H1 (cell line): ENCODE measurements around the gene TRAPPC6A. TPM values are rescaled to one million over a fixed set of nuclear protein-coding genes. Genes with fewer than 3 reads are reported as not detected.

ENCODE experiments used
- CTCF ChIA-PET: fragments of 300-600 bp; sonication (Branson Sonifier 250); formaldehyde crosslinking; loops from one replicate; lab custom pipeline; 2021; ENCODE audit not compliant: partially characterized antibody; lab: Charles Lee
- POLR2A ChIA-PET: fragments of 300-600 bp; sonication (Branson Sonifier 250); formaldehyde crosslinking; loops from one replicate; lab custom pipeline; 2021; ENCODE audit warnings: inconsistent platforms; ENCODE audit not compliant: partially characterized antibody; lab: Charles Lee
- DNase-seq, 2 experiments: peaks; one replicate each; pipeline versions ENCODE4 v3.0.0 to v3.0.0-alpha.2; 2010 to 2022; ENCODE audit warnings: low spot score in 2 of 2, low read depth in 1 of 2, mixed read lengths in 1 of 2
- FAIRE-seq: peaks from 2 replicates; lab custom pipeline; 2011; peaks lifted over from hg19 to GRCh38; lab: Jason Lieb, UNC
- H2AFZ ChIP-seq: 2 replicates; pipeline ENCODE4 v1.8.1; 2012; ENCODE audit warnings: low read length, inconsistent platforms
- H2AK5ac ChIP-seq: 2 replicates; pipeline ENCODE4 v1.6.1; 2013; ENCODE audit warnings: low read depth, low read length
- H2BK120ac ChIP-seq: replicated peaks from 2 replicates; pipeline ENCODE3; 2013; ENCODE audit warnings: low read depth, low read length, inconsistent platforms
- H2BK12ac ChIP-seq: 2 replicates; pipeline ENCODE4 v1.6.1; 2013; ENCODE audit warnings: low read depth, low read length
- H2BK15ac ChIP-seq: 2 replicates; pipeline ENCODE4 v1.6.1; 2013; ENCODE audit warnings: low read length
- H2BK20ac ChIP-seq: 2 replicates; pipeline ENCODE4 v1.6.1; 2013; ENCODE audit warnings: low read length
- H2BK5ac ChIP-seq: 2 replicates; pipeline ENCODE4 v1.6.1; 2013; ENCODE audit warnings: low read depth, low read length
- H3K14ac ChIP-seq: 2 replicates; pipeline ENCODE4 v1.6.1; 2013; ENCODE audit warnings: inconsistent platforms; ENCODE audit not compliant: insufficient read length
- H3K18ac ChIP-seq: 2 replicates; pipeline ENCODE4 v1.6.1; 2013; ENCODE audit warnings: low read length; ENCODE audit errors: extremely low read depth
- H3K23ac ChIP-seq: 2 replicates; pipeline ENCODE4 v1.6.1; 2013; ENCODE audit warnings: inconsistent platforms; ENCODE audit not compliant: insufficient read length
- H3K23me2 ChIP-seq: 2 replicates; pipeline ENCODE4 v1.6.1; 2013; ENCODE audit warnings: low read depth, low read length
- H3K27ac ChIP-seq: 2 replicates; pipeline ENCODE4 v1.6.1; 2011; ENCODE audit warnings: low read depth, low read length, inconsistent platforms
- H3K27me3 ChIP-seq, 4 experiments: replicated peaks in 1 of 4; 1 replicate in 1 of 4; 2 replicates in 3 of 4; pipeline versions ENCODE4 v1.6.1 to v1.8.1; 2011 to 2013; ENCODE audit warnings: low read length in 3 of 4, mild to moderate bottlenecking in 3 of 4, inconsistent platforms in 2 of 4, mixed read lengths in 2 of 4, moderate library complexity in 1 of 4; ENCODE audit not compliant: control insufficient read depth in 3 of 4, insufficient read depth in 3 of 4; ENCODE audit errors: extremely low read depth in 1 of 4
- H3K36me3 ChIP-seq, 4 experiments: 2 replicates each; pipeline versions ENCODE4 v1.6.1 to v1.8.1; 2011 to 2013; ENCODE audit warnings: mild to moderate bottlenecking in 4 of 4, low read length in 3 of 4, moderate library complexity in 2 of 4, control low read depth in 1 of 4, inconsistent platforms in 1 of 4; ENCODE audit not compliant: insufficient read depth in 4 of 4, control insufficient read depth in 2 of 4
- H3K4ac ChIP-seq: replicated peaks from 2 replicates; pipeline ENCODE3; 2013; ENCODE audit warnings: low read length, low read depth, mixed read lengths, inconsistent platforms; ENCODE audit not compliant: insufficient read length
- H3K4me1 ChIP-seq, 4 experiments: replicated peaks in 1 of 4; 1 replicate in 1 of 4; 2 replicates in 3 of 4; pipeline versions ENCODE4 v1.6.1 to v1.8.1; 2011 to 2013; ENCODE audit warnings: low read length in 3 of 4, inconsistent platforms in 2 of 4, mixed read lengths in 1 of 4; ENCODE audit not compliant: insufficient read depth in 4 of 4, control insufficient read depth in 3 of 4
- H3K4me2 ChIP-seq, 2 experiments: 2 replicates each; pipeline versions ENCODE4 v1.6.1 to v1.8.1; 2011 to 2013; ENCODE audit warnings: low read depth in 2 of 2, low read length in 2 of 2, control low read depth in 1 of 2, inconsistent platforms in 1 of 2, mild to moderate bottlenecking in 1 of 2; ENCODE audit not compliant: insufficient read depth in 1 of 2
- H3K4me3 ChIP-seq, 4 experiments: fragments of 200-600, 300-600 bp in 1 of 4; sonication (generic), shearing (Covaris generic), sonication (Bioruptor Twin) in 1 of 4; 2 replicates each; pipeline versions ENCODE4 v1.5.1 to v1.8.1; 2011 to 2016; ENCODE audit warnings: low read length in 4 of 4, low read depth in 3 of 4, control low read depth in 2 of 4, inconsistent platforms in 2 of 4, mild to moderate bottlenecking in 2 of 4, mixed read lengths in 1 of 4, moderate library complexity in 1 of 4; ENCODE audit not compliant: insufficient read depth in 2 of 4; ENCODE audit errors: extremely low read depth in 1 of 4
- H3K56ac ChIP-seq: replicated peaks from 2 replicates; pipeline ENCODE3; 2013; ENCODE audit warnings: low read depth, mild to moderate bottlenecking, mixed read lengths, low read length, inconsistent platforms; ENCODE audit not compliant: insufficient read length
- H3K79me1 ChIP-seq: 2 replicates; pipeline ENCODE4 v1.6.1; 2013; ENCODE audit warnings: low read depth, low read length, control low read depth
- H3K79me2 ChIP-seq, 2 experiments: 2 replicates each; pipeline versions ENCODE4 v1.6.1 to v1.8.1; 2012 to 2013; ENCODE audit warnings: low read length in 2 of 2, mild to moderate bottlenecking in 2 of 2, inconsistent platforms in 1 of 2; ENCODE audit not compliant: insufficient read depth in 2 of 2, control insufficient read depth in 1 of 2
- H3K9ac ChIP-seq, 4 experiments: replicated peaks in 1 of 4; 1 replicate in 1 of 4; 2 replicates in 3 of 4; pipeline versions ENCODE4 v1.6.1 to v1.8.1; 2011 to 2013; ENCODE audit warnings: low read depth in 3 of 4, low read length in 3 of 4, control low read depth in 2 of 4, mild to moderate bottlenecking in 2 of 4, moderate library complexity in 2 of 4, inconsistent platforms in 1 of 4; ENCODE audit errors: extremely low read depth in 1 of 4
- H3K9me3 ChIP-seq, 2 experiments: 2 replicates each; pipeline versions ENCODE4 v1.6.1 to v1.8.1; 2012 to 2013; ENCODE audit warnings: mild to moderate bottlenecking in 2 of 2, moderate library complexity in 2 of 2, control low read depth in 1 of 2, inconsistent platforms in 1 of 2, low read depth in 1 of 2, low read length in 1 of 2, mixed read lengths in 1 of 2; ENCODE audit not compliant: insufficient read depth in 2 of 2
- H4K20me1 ChIP-seq, 2 experiments: replicated peaks in 1 of 2; 2 replicates each; pipeline versions ENCODE3 to v1.8.1; 2011 to 2013; ENCODE audit warnings: inconsistent platforms in 2 of 2, low read length in 2 of 2, mild to moderate bottlenecking in 1 of 2; ENCODE audit not compliant: insufficient read depth in 2 of 2, control insufficient read depth in 1 of 2
- H4K5ac ChIP-seq: 2 replicates; pipeline ENCODE4 v1.6.1; 2013; ENCODE audit warnings: low read length, low read depth, mixed read lengths, inconsistent platforms; ENCODE audit not compliant: insufficient read length
- H4K8ac ChIP-seq: 2 replicates; pipeline ENCODE4 v1.8.0; 2013; ENCODE audit warnings: mild to moderate bottlenecking, moderate library complexity, low read length, inconsistent platforms; ENCODE audit not compliant: insufficient read depth; ENCODE audit errors: extremely low read depth
- H4K91ac ChIP-seq: replicated peaks from 2 replicates; pipeline ENCODE3; 2013; ENCODE audit warnings: low read length, mixed read lengths, inconsistent platforms; ENCODE audit not compliant: insufficient read length
- CHD2 ChIP-seq: IDR thresholded peaks from 2 replicates; pipeline ENCODE4 v1.6.1; 2012; ENCODE audit warnings: low read length, improper control_type of control experiment
- CTCF ChIP-seq, 3 experiments: IDR thresholded peaks; 1 replicate in 2 of 3; 2 replicates in 1 of 3; pipeline versions ENCODE4 v1.5.1 to v1.6.1; 2011; ENCODE audit warnings: low read length in 3 of 3, mild to moderate bottlenecking in 3 of 3, inconsistent platforms in 2 of 3, low read depth in 1 of 3, moderate library complexity in 1 of 3; ENCODE audit not compliant: insufficient read depth in 1 of 3; ENCODE audit errors: control extremely low read depth in 1 of 3
- GABPA ChIP-seq: IDR thresholded peaks from 2 replicates; pipeline ENCODE4 v1.6.1; 2011; ENCODE audit warnings: mild to moderate bottlenecking, low read length, moderate library complexity, borderline replicate concordance; ENCODE audit not compliant: insufficient read depth
- PHF8 ChIP-seq: fragments of 200-600 bp; sonication (generic); conservative IDR thresholded peaks from 2 replicates; pipeline ENCODE4 v1.7.1; 2012; ENCODE audit warnings: low read depth, mild to moderate bottlenecking, inconsistent platforms, low read length, moderate library complexity
- POLR2AphosphoS5 ChIP-seq: IDR thresholded peaks from 2 replicates; pipeline ENCODE4 v1.6.1; 2011; ENCODE audit warnings: low read depth, low read length
- RAD21 ChIP-seq, 2 experiments: IDR thresholded peaks in 1 of 2; conservative IDR thresholded peaks in 1 of 2; 2 replicates each; pipeline ENCODE4 v1.6.1; 2011; ENCODE audit warnings: low read depth in 2 of 2, low read length in 2 of 2, improper control_type of control experiment in 1 of 2, inconsistent platforms in 1 of 2, mild to moderate bottlenecking in 1 of 2, moderate library complexity in 1 of 2
- ZNF274 ChIP-seq: IDR thresholded peaks from 2 replicates; pipeline ENCODE4 v1.7.0; 2012; ENCODE audit warnings: low read length, borderline replicate concordance; ENCODE audit errors: extremely low read depth
- WGBS, 2 experiments: shearing (Covaris generic) in 1 of 2; methylation state at CpG; one replicate each; pipeline versions ENCODE4 v1.1.6 to v1.1.7; 2013 to 2015; ENCODE audit warnings: low lambda C conversion rate in 2 of 2, mixed read lengths in 2 of 2, inconsistent platforms in 1 of 2, low coverage in 1 of 2, missing lambda C conversion rate in 1 of 2; ENCODE audit not compliant: insufficient replicate concordance in 2 of 2, insufficient coverage in 1 of 2, insufficient read length in 1 of 2; ENCODE audit errors: extremely low coverage in 1 of 2, missing lambda C conversion rate in 1 of 2; 5-methylcytosine and 5-hydroxymethylcytosine counted together
- polyA plus RNA-seq, 7 experiments: library from polyadenylated mRNA; depleted of rRNA in 3 of 7; stranded (reverse) in 5 of 7; unstranded in 2 of 7; fragments of >200 nt in 5 of 7; fragments of 200-250 nt in 2 of 7; gene quantifications; 1 replicate in 5 of 7; 2 replicates in 1 of 7; 4 replicates in 1 of 7; pipeline versions ENCODE4 v1.2.1 to v1.2.3, GENCODE V29; 2011 to 2013; ENCODE audit warnings: missing spikeins in 2 of 7, mixed read lengths in 2 of 7
- total RNA-seq: library from RNA; stranded (reverse); fragmentation: NEBNext Ultra II Directional; extraction: Animal tissue kit (Norgen Biotek cat#: 25700); gene quantifications from 2 replicates; pipeline ENCODE4 v1.2.1, GENCODE V29; 2021

TRAPPC6A gene
- total and polyA plus RNA-seq, 2 of the 8 experiments (the other 6 are each of a cell fraction or from before 2014, with no cell fraction given): 31.8 to 130 TPM

GRCh38 chr19:45147835-45148676, 30.0 kb downstream of the TRAPPC6A start:
- H3K79me2 ChIP-seq: no peaks in the 10 kb centered on the region
- H2BK15ac ChIP-seq: no peak overlapping the region
- H3K4me1 ChIP-seq: peaks cover 0 to 5% (median 0%) of the 10 kb centered on the region in 4 experiments; a peak in 3 of 7 replicates
- no peak overlapping the region for H2BK20ac ChIP-seq
- no peak overlapping the region for H3K9ac ChIP-seq
- WGBS, 2 experiments: 87% methylated on average over 15 of the region's 18 CpGs; no CpG with 5 or more reads in 1 of the 2 experiments
- H2BK5ac ChIP-seq: no peak overlapping the region; the same call in 1 of the 2 replicates
- no peak overlapping the region for H3K27ac ChIP-seq
- no peaks in the 10 kb centered on the region; the same call in 1 of the 2 replicates for H3K79me1 ChIP-seq
- DNase-seq: peak in 1 of 2 experiments; percentile 74
- H2AK5ac ChIP-seq: no peak overlapping the region
- H3K27me3 ChIP-seq: peaks cover 6 to 21% (median 19%) of the 10 kb centered on the region in 4 experiments
- H3K9me3 ChIP-seq: peaks cover 0 to 5% of the 10 kb centered on the region in 2 experiments; a peak in 1 of 4 replicates
- H4K8ac ChIP-seq: no peak overlapping the region
- H4K91ac ChIP-seq: no peak overlapping the region
- H2BK120ac ChIP-seq: no peak overlapping the region
- ChIA-PET POLR2A (interaction anchor here (0.6 to 3.2 kb wide), 12 partner anchors 10 to 109 kb away, joined by 3 to 20 read pairs (median 3); partner anchors contain the start of genes CLASRP and NKPD1), CTCF (interaction anchor here (0.6 to 5.5 kb wide), 28 partner anchors 8 to 656 kb away, joined by 3 to 32 read pairs (median 4); partner anchors contain the start of genes EXOC3L2 and NKPD1)
- H3K23ac ChIP-seq: no peak overlapping the region
- H2BK12ac ChIP-seq: no peak overlapping the region
- no peak overlapping the region for H2AFZ ChIP-seq
- peaks cover 0 to 22% of the 10 kb centered on the region in 2 experiments for H4K20me1 ChIP-seq
- H3K4me3 ChIP-seq: no peak overlapping the region
- H4K5ac ChIP-seq: no peak overlapping the region
- H3K18ac ChIP-seq: no peak overlapping the region
- H3K56ac ChIP-seq: no peak overlapping the region
- H3K4ac ChIP-seq: no peak overlapping the region
- H3K4me2 ChIP-seq: no peak overlapping the region
- no peak overlapping the region for H3K14ac ChIP-seq
- no peak for FAIRE-seq
- peaks cover 0 to 13% (median 2%) of the 10 kb centered on the region in 4 experiments; a peak in 2 of 8 replicates for H3K36me3 ChIP-seq
- H3K23me2 ChIP-seq: no peaks in the 10 kb centered on the region
- TF ChIP-seq ZNF274: no peak
- TF ChIP-seq GABPA: peak; percentile 23; the same call in 1 of the 2 replicates
- TF ChIP-seq CHD2: no peak
- TF ChIP-seq RAD21 (IDR thresholded peaks at IDR 0.05 in 1 of 2, conservative IDR thresholded peaks at IDR 0.05 in 1 of 2; ENCODE audit: low read depth in 2 of 2, low read length in 2 of 2): peak; percentile 43 to 58
- peak; percentile 41 to 67 (median 66) for TF ChIP-seq CTCF (IDR thresholded peaks at IDR 0.05; ENCODE audit: control extremely low read depth in 1 of 3, insufficient read depth in 1 of 3, low read depth in 1 of 3, low read length in 3 of 3)
- no peak for TF ChIP-seq PHF8
- no peak for TF ChIP-seq POLR2AphosphoS5
